ENCODE data around the gene COL8A2.

COL8A2 gene

DNA sequence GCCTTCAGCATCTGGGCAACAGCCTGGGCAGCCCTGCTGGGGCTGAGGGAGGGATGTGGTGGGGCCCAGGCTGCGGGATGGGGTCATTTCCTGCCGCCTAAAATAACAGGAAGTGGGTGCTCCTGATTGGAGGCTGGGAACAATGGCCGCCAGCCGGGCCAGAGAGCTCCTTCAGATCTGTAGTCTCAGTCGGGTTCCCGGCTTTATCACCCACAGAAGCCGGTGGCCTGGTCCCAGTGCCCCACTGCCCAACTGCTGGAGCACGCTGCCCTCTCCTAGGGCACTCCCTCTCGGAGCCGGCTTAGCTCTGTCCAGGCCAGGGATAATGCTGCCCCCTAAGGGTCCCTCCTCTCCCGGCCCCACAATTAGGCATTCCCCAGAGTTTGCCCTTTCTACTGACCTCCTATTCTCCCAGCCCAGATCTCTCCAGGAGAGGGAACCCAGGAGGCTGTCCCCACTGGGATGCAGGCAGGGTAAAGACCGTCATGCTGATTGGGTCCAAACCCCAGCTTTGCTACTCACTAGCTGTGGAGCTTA, 36.0 kb upstream of the COL8A2 start (continued):
- no peak for TF ChIP-seq ZNF148 (tag by site-specific recombination; IDR thresholded peaks at IDR 0.05; ENCODE audit: borderline replicate concordance)
- TF ChIP-seq SCRT2 (tag by site-specific recombination; IDR thresholded peaks at IDR 0.05) = peak; percentile 2; the same call in 1 of the 2 replicates

- Histone ChIP-seq H3K4me3 (ENCODE audit: low read depth, low read length) (peak overlapping the region; percentile 54), H3K4me1 (ENCODE audit: control insufficient read depth, insufficient read depth, low read length) (peaks cover 5% of the 10 kb centered on the region), H3K9me3 (ENCODE audit: control insufficient read depth, insufficient read depth, low read depth, low read length) (no peaks in the 10 kb centered on the region), H3K27ac (ENCODE audit: extremely low read depth, low read depth, low read length) (peak overlapping the region; percentile 78), H3K36me3 (ENCODE audit: control insufficient read depth in 2 of 2, insufficient read depth in 1 of 2, low read length in 2 of 2) (peaks cover 0 to 58% of the 10 kb centered on the region in 2 experiments; a peak in 2 of 3 replicates)
- ChIA-PET POLR2A (interaction anchor here (0.8 to 2.3 kb wide), 7 partner anchors 10 to 64 kb away, joined by 3 to 28 read pairs (median 4); partner anchors contain the start of genes THRAP3 and TRAPPC3), CTCF (interaction anchor here (0.8 to 3.4 kb wide), 10 partner anchors 9 to 125 kb away, joined by 3 to 28 read pairs (median 4); partner anchors contain the start of gene TRAPPC3)
- TF ChIP-seq, protein P1, sequence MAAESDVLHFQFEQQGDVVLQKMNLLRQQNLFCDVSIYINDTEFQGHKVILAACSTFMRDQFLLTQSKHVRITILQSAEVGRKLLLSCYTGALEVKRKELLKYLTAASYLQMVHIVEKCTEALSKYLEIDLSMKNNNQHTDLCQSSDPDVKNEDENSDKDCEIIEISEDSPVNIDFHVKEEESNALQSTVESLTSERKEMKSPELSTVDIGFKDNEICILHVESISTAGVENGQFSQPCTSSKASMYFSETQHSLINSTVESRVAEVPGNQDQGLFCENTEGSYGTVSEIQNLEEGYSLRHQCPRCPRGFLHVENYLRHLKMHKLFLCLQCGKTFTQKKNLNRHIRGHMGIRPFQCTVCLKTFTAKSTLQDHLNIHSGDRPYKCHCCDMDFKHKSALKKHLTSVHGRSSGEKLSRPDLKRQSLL (tag by site-specific recombination; IDR thresholded peaks at IDR 0.05) = no peak
- TF ChIP-seq ZNF785 (tag by site-specific recombination; IDR thresholded peaks at IDR 0.05) (no peak), ZNF274 (IDR thresholded peaks at IDR 0.05; ENCODE audit: low read length) (no peak), ZNF274 (tag by site-specific recombination; IDR thresholded peaks at IDR 0.05; ENCODE audit: borderline replicate concordance) (no peak), ZNF596 (tag by site-specific recombination; IDR thresholded peaks at IDR 0.05) (no peak), ZNF433 (tag by site-specific recombination; IDR thresholded peaks at IDR 0.05; ENCODE audit: low read depth) (no peak), ZNF830 (tag by site-specific recombination; IDR thresholded peaks at IDR 0.05; ENCODE audit: low read depth) (no peak), ZNF768 (tag by site-specific recombination; IDR thresholded peaks at IDR 0.05) (no peak; the same call in 1 of the 2 replicates), ZNF10 (tag by site-specific recombination; IDR thresholded peaks at IDR 0.05) (peak; percentile 63; the same call in 1 of the 2 replicates), ZNF202 (tag by site-specific recombination; IDR thresholded peaks at IDR 0.05; ENCODE audit: borderline replicate concordance) (no peak), ZNF23 (tag by site-specific recombination; IDR thresholded peaks at IDR 0.05; ENCODE audit: borderline replicate concordance) (no peak), SCRT2 (tag by site-specific recombination; IDR thresholded peaks at IDR 0.05) (peak; percentile 47; the same call in 1 of the 2 replicates), PRDM2 (tag by site-specific recombination; IDR thresholded peaks at IDR 0.05; ENCODE audit: borderline replicate concordance) (no peak), ZSCAN30 (tag by site-specific recombination; IDR thresholded peaks at IDR 0.05) (no peak), SALL2 (tag by site-specific recombination; IDR thresholded peaks at IDR 0.05; ENCODE audit: borderline replicate concordance) (no peak), ZEB2 (tag by site-specific recombination; IDR thresholded peaks at IDR 0.05) (0 out of 2 replicates have a peak, but pooled peaks have one; percentile 22), ZNF335 (tag by site-specific recombination; conservative IDR thresholded peaks at IDR 0.05) (peak; percentile 97), ZNF600 (tag by site-specific recombination; IDR thresholded peaks at IDR 0.05) (no peak), ZNF580 (tag by site-specific recombination; IDR thresholded peaks at IDR 0.05) (peak; percentile 36; the same call in 1 of the 2 replicates), ZNF341 (tag by site-specific recombination; IDR thresholded peaks at IDR 0.05; ENCODE audit: low read depth) (peak; percentile 42), KLF16 (tag by site-specific recombination; IDR thresholded peaks at IDR 0.05) (no peak), FEZF1 (tag by site-specific recombination; IDR thresholded peaks at IDR 0.05) (no peak), KLF8 (tag by site-specific recombination; IDR thresholded peaks at IDR 0.05) (no peak)
- TF ChIP-seq, protein P2, sequence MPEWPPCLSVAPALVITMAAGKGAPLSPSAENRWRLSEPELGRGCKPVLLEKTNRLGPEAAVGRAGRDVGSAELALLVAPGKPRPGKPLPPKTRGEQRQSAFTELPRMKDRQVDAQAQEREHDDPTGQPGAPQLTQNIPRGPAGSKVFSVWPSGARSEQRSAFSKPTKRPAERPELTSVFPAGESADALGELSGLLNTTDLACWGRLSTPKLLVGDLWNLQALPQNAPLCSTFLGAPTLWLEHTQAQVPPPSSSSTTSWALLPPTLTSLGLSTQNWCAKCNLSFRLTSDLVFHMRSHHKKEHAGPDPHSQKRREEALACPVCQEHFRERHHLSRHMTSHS (tag by site-specific recombination; IDR thresholded peaks at IDR 0.05) = no peak
Measured at GRCh38 chr1:36160388-36160948, 35.4 kb upstream of the COL8A2 start.
